SJCRH30 (cell line): ENCODE data around the gene MMRN2. TPM values are rescaled to one million over a fixed set of nuclear protein-coding genes. Genes with fewer than 3 reads are reported as not detected.
A peak's percentile ranks its signal among the peaks of the same experiment; 100 is the strongest.

ENCODE experiments used
- DNase-seq, 2 experiments: peaks; one replicate each; pipeline ENCODE4 v3.0.0-alpha.2; 2015 to 2020
- H3K27ac ChIP-seq: fragments of 250-450 bp; sonication (Bioruptor Pico); 2 replicates; pipeline ENCODE4 v1.5.1; 2020; ENCODE audit warnings: mild to moderate bottlenecking, moderate library complexity
- H3K27me3 ChIP-seq: fragments of 250-450 bp; sonication (Bioruptor Pico); 2 replicates; pipeline ENCODE4 v1.5.1; 2020; ENCODE audit warnings: mild to moderate bottlenecking, moderate library complexity
- H3K36me3 ChIP-seq: fragments of 250-450 bp; sonication (Bioruptor Pico); 2 replicates; pipeline ENCODE4 v1.5.1; 2020; ENCODE audit warnings: mild to moderate bottlenecking, moderate library complexity
- H3K4me1 ChIP-seq: fragments of 250-450 bp; sonication (Bioruptor Pico); 2 replicates; pipeline ENCODE4 v1.5.1; 2020; ENCODE audit warnings: mild to moderate bottlenecking, moderate library complexity
- H3K4me3 ChIP-seq: fragments of 250-450 bp; sonication (Bioruptor Pico); 2 replicates; pipeline ENCODE4 v1.5.1; 2020; ENCODE audit warnings: mild to moderate bottlenecking, moderate library complexity
- H3K9me3 ChIP-seq: fragments of 250-450 bp; sonication (Bioruptor Pico); replicated peaks from 2 replicates; pipeline ENCODE4 v1.5.1; 2020; ENCODE audit warnings: mild to moderate bottlenecking, moderate library complexity
- total RNA-seq: library from RNA; depleted of rRNA; stranded (reverse); fragments of >200 nt; shearing (Covaris generic); gene quantifications from 2 replicates; pipeline ENCODE4 v1.2.3, GENCODE V29; 2014

MMRN2 gene
- total RNA-seq, 1 experiment from 2014 or later = 1.9 TPM

GRCh38 chr10:86964061-86964846 lies 6.8 kb upstream of the MMRN2 start:
- Histone ChIP-seq H3K9me3 (no peaks in the 10 kb centered on the region), H3K4me1 (peaks cover 40% of the 10 kb centered on the region), H3K27me3 (no peaks in the 10 kb centered on the region), H3K36me3 (no peaks in the 10 kb centered on the region), H3K27ac (no peak overlapping the region), H3K4me3 (no peak overlapping the region)
- DNase-seq = no peak

DNA sequence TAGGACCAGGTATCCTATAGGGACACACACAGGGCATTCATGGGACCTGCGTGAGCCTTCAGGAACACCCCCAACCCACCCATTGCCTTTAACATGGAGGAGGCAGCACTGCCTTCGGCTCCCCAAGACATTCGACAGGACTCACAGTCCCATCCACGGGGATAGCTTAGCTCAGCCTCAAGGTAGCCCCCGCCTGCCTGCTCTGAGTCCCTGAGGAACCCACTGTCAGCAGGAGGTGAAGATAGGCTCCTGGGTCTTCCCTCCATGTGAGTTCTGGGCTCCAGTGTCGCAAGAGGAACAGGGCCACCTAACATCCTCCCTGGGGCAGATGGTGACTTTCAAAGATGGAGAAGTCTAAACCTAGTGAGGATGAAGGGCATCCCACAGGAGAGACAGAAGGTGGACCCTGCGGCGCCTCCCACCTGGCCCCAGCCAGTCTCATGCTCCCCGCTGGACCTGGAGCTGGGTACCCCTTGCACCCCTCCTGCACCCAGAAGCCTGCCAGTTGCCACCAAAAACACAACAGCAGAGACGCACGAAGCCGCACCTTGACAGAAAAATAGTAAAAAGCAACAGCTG lies 6.0 kb upstream of the MMRN2 start:
- H3K27me3 ChIP-seq = no peaks in the 10 kb centered on the region
- peaks cover 44% of the 10 kb centered on the region for H3K4me1 ChIP-seq
- H3K36me3 ChIP-seq = no peaks in the 10 kb centered on the region
- H3K27ac ChIP-seq = no peak overlapping the region
- no peak overlapping the region for H3K4me3 ChIP-seq
- no peak for DNase-seq
- no peaks in the 10 kb centered on the region for H3K9me3 ChIP-seq

DNA sequence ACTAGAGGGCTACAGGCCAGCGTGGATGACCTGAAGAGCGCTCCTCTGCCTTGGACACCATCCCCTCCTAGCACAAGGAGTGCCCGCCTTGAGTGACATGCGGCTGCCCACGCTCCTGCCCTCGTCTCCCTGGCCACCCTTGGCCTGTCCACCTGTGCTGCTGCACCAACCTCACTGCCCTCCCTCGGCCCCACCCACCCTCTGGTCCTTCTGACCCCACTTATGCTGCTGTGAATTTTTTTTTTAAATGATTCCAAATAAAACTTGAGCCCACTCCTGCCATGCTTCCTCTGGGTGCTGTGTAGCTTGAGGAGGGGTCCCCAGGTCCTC lies 5.5 kb upstream of the MMRN2 start:
- Histone ChIP-seq H3K4me1 (peaks cover 47% of the 10 kb centered on the region), H3K36me3 (no peaks in the 10 kb centered on the region), H3K27ac (no peak overlapping the region), H3K9me3 (no peaks in the 10 kb centered on the region), H3K4me3 (no peak overlapping the region), H3K27me3 (no peaks in the 10 kb centered on the region)
- DNase-seq = no peak

- no peaks in the 10 kb centered on the region for H3K9me3 ChIP-seq
- peaks cover 51% of the 10 kb centered on the region for H3K4me1 ChIP-seq
- peak overlapping the region; percentile 57 for H3K27ac ChIP-seq
- H3K36me3 ChIP-seq = no peaks in the 10 kb centered on the region
- no peak for DNase-seq
- H3K4me3 ChIP-seq = no peak overlapping the region
- no peaks in the 10 kb centered on the region for H3K27me3 ChIP-seq
Observed at GRCh38 chr10:86962136-86962980, 4.9 kb upstream of the MMRN2 start.

GRCh38 chr10:86961481-86962091 lies 4.2 kb upstream of the MMRN2 start:
- H3K27me3 ChIP-seq = no peaks in the 10 kb centered on the region
- H3K9me3 ChIP-seq = no peaks in the 10 kb centered on the region
- peaks cover 47% of the 10 kb centered on the region for H3K4me1 ChIP-seq
- peak overlapping the region; percentile 57 for H3K27ac ChIP-seq
- DNase-seq = peak; percentile 68 to 77
- no peaks in the 10 kb centered on the region for H3K36me3 ChIP-seq
- H3K4me3 ChIP-seq = no peak overlapping the region

DNA sequence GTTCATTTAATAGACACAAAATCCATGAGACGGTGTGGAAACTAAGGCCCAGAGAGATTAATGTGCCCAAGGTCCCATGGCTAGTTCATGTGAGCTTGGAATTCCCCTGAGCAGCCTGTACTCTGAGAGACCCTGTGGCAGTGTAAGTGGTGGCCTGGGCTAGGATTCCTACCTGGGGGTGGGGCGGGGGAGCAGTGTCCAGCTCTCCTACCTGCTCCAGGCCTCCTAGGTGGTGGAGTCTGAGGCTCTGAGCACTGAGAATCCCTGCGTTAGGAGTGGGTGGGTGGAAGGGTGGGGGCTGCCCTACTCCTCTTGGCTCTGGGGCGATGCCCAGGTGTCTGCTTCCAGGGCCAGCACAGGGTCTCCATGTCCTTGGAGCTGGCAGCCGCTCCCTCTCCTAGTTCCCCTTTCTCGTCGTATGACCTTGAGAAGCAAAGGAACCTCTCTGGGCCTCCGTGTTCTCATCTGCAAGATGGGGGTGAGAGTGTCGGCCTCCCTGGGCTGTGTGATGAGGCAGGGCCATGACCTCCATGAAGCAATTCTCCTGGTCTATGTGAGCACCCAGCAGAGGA lies 3.5 kb upstream of the MMRN2 start:
- no peak overlapping the region for H3K27ac ChIP-seq
- H3K9me3 ChIP-seq = no peaks in the 10 kb centered on the region
- no peak overlapping the region for H3K4me3 ChIP-seq
- H3K4me1 ChIP-seq = peaks cover 45% of the 10 kb centered on the region
- no peaks in the 10 kb centered on the region for H3K27me3 ChIP-seq
- no peak for DNase-seq
- no peaks in the 10 kb centered on the region for H3K36me3 ChIP-seq

GRCh38 chr10:86960003-86960862 lies 2.8 kb upstream of the MMRN2 start:
- H3K4me1 ChIP-seq = peaks cover 45% of the 10 kb centered on the region
- no peaks in the 10 kb centered on the region for H3K27me3 ChIP-seq
- DNase-seq = peak; percentile 38 to 74
- peak overlapping the region; percentile 60 for H3K27ac ChIP-seq
- no peaks in the 10 kb centered on the region for H3K9me3 ChIP-seq
- no peaks in the 10 kb centered on the region for H3K36me3 ChIP-seq
- H3K4me3 ChIP-seq = no peak overlapping the region

GRCh38 chr10:86959737-86960002 lies 2.3 kb upstream of the MMRN2 start:
- DNase-seq = no peak
- no peaks in the 10 kb centered on the region for H3K36me3 ChIP-seq
- H3K27ac ChIP-seq = peak overlapping the region; percentile 60
- H3K4me1 ChIP-seq = peaks cover 45% of the 10 kb centered on the region
- H3K9me3 ChIP-seq = no peaks in the 10 kb centered on the region
- H3K27me3 ChIP-seq = no peaks in the 10 kb centered on the region
- peak overlapping the region; percentile 57 for H3K4me3 ChIP-seq

DNA sequence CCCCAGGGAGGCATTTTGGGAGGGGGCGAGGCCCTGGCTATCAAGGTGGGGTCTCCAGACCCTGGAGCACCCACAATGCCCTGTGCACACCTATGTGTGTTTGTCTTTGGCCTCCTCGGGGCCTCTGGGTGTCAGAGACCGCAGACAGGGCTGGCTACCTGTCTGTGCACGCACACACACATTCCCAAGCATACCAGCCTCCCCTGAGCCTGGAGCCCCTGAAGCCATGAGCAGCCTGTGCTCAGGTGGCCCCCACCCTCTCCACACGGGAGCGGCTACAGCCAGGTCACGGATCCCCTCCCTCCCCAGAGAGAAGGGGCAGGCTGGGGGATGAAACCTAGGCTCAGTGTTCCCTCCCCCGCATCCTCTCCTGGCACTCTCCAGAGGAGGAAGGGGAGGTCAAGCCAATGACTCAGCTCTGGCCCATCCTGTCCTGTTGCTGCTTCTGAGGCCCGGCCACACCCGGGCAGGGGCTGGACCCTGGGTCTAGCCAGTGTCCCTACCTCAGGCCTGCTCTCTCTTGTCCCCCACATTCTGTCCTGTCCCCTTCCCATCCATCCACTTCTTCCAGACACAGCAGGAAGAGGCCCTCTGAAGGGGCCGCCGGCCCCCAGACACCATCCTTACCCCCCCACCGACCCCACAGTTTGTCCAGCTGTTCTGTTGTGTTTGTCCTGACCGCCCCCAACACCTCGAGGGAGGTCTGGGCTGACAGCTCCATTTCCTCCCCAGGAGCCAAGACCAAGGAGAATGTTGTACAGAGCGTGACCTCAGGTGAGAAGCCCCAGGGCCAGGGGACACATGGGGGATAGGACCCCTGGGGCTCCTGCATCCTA lies 1.7 kb upstream of the MMRN2 start:
- peak overlapping the region; percentile 57 for H3K4me3 ChIP-seq
- no peaks in the 10 kb centered on the region for H3K9me3 ChIP-seq
- peak overlapping the region; percentile 60 for H3K27ac ChIP-seq
- peak; percentile 72 to 76 for DNase-seq
- no peaks in the 10 kb centered on the region for H3K27me3 ChIP-seq
- H3K4me1 ChIP-seq = peaks cover 45% of the 10 kb centered on the region
- no peaks in the 10 kb centered on the region for H3K36me3 ChIP-seq

DNA sequence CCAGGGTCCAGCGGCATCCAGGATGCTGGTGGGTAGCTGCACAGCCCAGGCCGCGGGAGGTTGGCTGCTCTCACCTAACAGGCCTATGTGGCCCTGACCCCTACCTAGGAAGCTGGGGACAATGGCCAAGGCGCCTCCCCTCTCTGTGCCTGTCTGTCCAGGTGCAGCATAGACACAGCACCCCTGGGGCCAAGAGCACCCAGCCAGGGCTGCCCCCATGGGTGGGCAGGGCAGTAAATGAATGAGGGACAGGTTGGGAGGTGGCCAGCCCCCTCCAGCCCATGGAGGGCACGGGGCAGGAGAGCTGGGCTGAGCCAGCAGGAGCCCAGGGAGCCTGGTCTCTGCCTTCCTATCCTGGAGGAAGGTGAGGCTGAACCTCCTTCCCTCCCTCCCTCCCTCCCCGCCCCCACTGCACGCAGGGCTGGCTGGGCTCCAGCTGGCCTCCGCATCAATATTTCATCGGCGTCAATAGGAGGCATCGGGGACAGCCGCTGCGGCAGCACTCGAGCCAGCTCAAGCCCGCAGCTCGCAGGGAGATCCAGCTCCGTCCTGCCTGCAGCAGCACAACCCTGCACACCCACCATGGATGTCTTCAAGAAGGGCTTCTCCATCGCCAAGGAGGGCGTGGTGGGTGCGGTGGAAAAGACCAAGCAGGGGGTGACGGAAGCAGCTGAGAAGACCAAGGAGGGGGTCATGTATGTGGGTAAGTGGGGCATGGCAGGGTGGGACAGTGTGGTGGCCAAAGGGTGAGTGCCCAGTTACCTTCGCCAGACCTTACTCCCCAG lies 893 bp upstream of the MMRN2 start, which contains the start of gene SNCG:
Gene SNCG, plus strand, starts transcription at position 484 of the 785 bp plus-strand sequence. Its CDS starts 99 bp downstream, at position 583.
- no peaks in the 10 kb centered on the region for H3K9me3 ChIP-seq
- H3K4me3 ChIP-seq = peak within 1 kb of the TSS; percentile 57
- DNase-seq = peak; percentile 34 to 50
- no peaks in the 10 kb centered on the region for H3K36me3 ChIP-seq
- H3K27me3 ChIP-seq = no peaks in the 10 kb centered on the region
- H3K27ac ChIP-seq = peak within 1 kb of the TSS; percentile 60
- H3K4me1 ChIP-seq = peaks cover 45% of the 10 kb centered on the region

GRCh38 chr10:86956848-86957448 lies 467 bp downstream of the MMRN2 start:
- Histone ChIP-seq H3K27ac (no peak overlapping the region), H3K4me3 (no peak overlapping the region), H3K4me1 (peaks cover 40% of the 10 kb centered on the region), H3K36me3 (no peaks in the 10 kb centered on the region), H3K9me3 (no peaks in the 10 kb centered on the region), H3K27me3 (no peaks in the 10 kb centered on the region)
- peak in 1 of 2 experiments; percentile 26 for DNase-seq

- Histone ChIP-seq H3K4me1 (peaks cover 34% of the 10 kb centered on the region), H3K36me3 (no peaks in the 10 kb centered on the region), H3K9me3 (no peaks in the 10 kb centered on the region), H3K27ac (no peak overlapping the region), H3K27me3 (no peaks in the 10 kb centered on the region), H3K4me3 (no peak overlapping the region)
- DNase-seq = no peak
Observed at GRCh38 chr10:86956195-86956847, 1.1 kb downstream of the MMRN2 start.
